ENCODE measurements around the gene HOMER3. TPM values are rescaled to one million over a fixed set of nuclear protein-coding genes. Genes with fewer than 3 reads are reported as not detected.
A peak's percentile ranks its signal among the peaks of the same experiment; 100 is the strongest.

Gene HOMER3
- total RNA-seq, 3 donors from 2014 or later: 2.2 to 18.0 (median 6.5) TPM

DNA sequence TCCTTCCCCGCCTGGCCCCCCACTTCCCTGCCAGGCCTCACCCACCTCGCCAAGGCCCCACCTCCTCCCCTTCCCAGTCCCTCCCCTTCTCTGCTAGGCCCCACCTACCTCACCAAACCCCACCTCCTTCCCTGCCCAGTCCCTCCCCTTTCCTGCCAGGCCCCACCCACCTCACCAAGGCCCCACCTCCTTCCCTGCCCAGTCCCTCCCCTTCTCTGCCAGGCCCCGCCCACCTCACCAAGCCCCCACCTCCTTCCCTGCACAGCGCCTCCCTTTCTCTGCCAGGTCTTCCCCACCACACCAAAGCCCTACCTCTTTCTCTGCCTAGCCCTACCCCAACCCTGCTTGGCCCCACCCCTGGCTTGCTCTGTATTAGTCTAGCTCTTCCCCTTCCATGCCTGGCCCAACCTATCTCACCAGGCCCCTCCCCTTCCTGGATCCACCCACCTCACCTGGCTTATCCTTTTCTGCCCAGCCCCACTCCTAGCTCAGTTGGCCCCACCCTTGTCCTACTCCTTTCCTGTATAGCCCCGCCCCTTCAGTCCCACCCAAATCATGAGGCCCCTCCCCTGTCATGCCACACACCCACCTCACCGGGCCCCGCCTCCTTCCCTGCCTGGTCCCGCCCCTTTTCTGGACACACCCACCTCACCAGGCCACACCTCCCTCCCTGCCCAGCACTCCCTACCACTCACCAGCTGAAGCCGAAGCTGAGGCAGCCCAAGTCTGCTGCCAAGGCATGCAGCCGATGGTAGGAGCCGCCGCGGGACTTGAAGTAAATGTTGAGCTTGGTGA lies 61.2 kb downstream of the HOMER3 start:
- intact Hi-C loops (cut with DNase I, micrococcal nuclease): no loop called here
- TF ChIP-seq, protein P1, sequence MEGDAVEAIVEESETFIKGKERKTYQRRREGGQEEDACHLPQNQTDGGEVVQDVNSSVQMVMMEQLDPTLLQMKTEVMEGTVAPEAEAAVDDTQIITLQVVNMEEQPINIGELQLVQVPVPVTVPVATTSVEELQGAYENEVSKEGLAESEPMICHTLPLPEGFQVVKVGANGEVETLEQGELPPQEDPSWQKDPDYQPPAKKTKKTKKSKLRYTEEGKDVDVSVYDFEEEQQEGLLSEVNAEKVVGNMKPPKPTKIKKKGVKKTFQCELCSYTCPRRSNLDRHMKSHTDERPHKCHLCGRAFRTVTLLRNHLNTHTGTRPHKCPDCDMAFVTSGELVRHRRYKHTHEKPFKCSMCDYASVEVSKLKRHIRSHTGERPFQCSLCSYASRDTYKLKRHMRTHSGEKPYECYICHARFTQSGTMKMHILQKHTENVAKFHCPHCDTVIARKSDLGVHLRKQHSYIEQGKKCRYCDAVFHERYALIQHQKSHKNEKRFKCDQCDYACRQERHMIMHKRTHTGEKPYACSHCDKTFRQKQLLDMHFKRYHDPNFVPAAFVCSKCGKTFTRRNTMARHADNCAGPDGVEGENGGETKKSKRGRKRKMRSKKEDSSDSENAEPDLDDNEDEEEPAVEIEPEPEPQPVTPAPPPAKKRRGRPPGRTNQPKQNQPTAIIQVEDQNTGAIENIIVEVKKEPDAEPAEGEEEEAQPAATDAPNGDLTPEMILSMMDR (IDR thresholded peaks at IDR 0.05): no peak
- Histone ChIP-seq H3K4me3 (no peak overlapping the region), H3K36me3 (ENCODE audit: low read depth) (no peaks in the 10 kb centered on the region), H3K9me3 (no peaks in the 10 kb centered on the region), H3K4me1 (ENCODE audit: low read depth) (peaks cover 12% of the 10 kb centered on the region)
- peak; percentile 87 to 89 (median 87) for DNase-seq
- peak; percentile 91 for ATAC-seq

Other genes with a start within 250 kb of the HOMER3 start
- under 1 TPM in 2 of 3 donors, not detected in 1; 0.12 to 0.95 TPM for gene COMP, start 149.9 kb downstream of the HOMER3 start, total RNA-seq
- gene UPF1, start 109.3 kb downstream of the HOMER3 start, total RNA-seq: 10 to 100 TPM; 79.2 to 87.2 (median 83.4) TPM
- 1 to 10 TPM in 1 of 3 donors, under 1 TPM in 2; 0.17 to 1.3 (median 0.39) TPM for gene CERS1, start 45.1 kb downstream of the HOMER3 start, total RNA-seq
- 100 to 1,000 TPM; 119 to 227 (median 176) TPM for gene COPE, start 21.8 kb downstream of the HOMER3 start, total RNA-seq
- gene DDX49, start 21.5 kb downstream of the HOMER3 start, total RNA-seq: 10 to 100 TPM; 37.4 to 47.3 (median 40.4) TPM
- 10 to 100 TPM; 65.4 to 93.4 (median 69.8) TPM for gene SUGP2, start 92.3 kb upstream of the HOMER3 start, total RNA-seq
- gene ARMC6, start 92.4 kb upstream of the HOMER3 start, total RNA-seq: 10 to 100 TPM; 18.4 to 20.0 (median 19.3) TPM
- 10 to 100 TPM in 1 of 3 donors, 1 to 10 TPM in 2; 9.4 to 11.7 (median 9.8) TPM for gene SLC25A42, start 122.8 kb upstream of the HOMER3 start, total RNA-seq
- gene TMEM161A, start 197.3 kb upstream of the HOMER3 start, total RNA-seq: 10 to 100 TPM; 14.7 to 23.4 (median 17.6) TPM
- 1 to 10 TPM; 1.5 to 3.0 (median 2.5) TPM for gene MEF2B, start 229.0 kb upstream of the HOMER3 start, total RNA-seq

Measured in mucosa of descending colon (tissue), 3 donors.